Measurements from ENCODE around the gene PLCE1. TPM values are rescaled to one million over a fixed set of nuclear protein-coding genes. Genes with fewer than 3 reads are reported as not detected.
A peak's percentile ranks its signal among the peaks of the same experiment; 100 is the strongest.

Gene PLCE1
- total RNA-seq, 2 donors from 2014 or later, result 13.5 to 28.3 TPM

- TF ChIP-seq CTCF (IDR thresholded peaks at IDR 0.05), result no peak
- Histone ChIP-seq H3K27me3 (replicated peaks; ENCODE audit: insufficient read depth) (no peaks in the 10 kb centered on the region), H3K9me3 (no peaks in the 10 kb centered on the region), H3K4me3 (no peak overlapping the region), H3K27ac (no peak overlapping the region), H3K4me1 (ENCODE audit: control insufficient read depth in 1 of 2, low read depth in 2 of 2) (peaks cover 11 to 30% of the 10 kb centered on the region in 2 donors), H3K36me3 (no peaks in the 10 kb centered on the region)
- ATAC-seq (ENCODE audit: insufficient number of reproducible peaks, low FRiP score, low read depth), result no peak
- DNase-seq (ENCODE audit: low spot score), result no peak
Observed at GRCh38 chr10:94003488-94003887, 9.8 kb downstream of the PLCE1 start.

DNA sequence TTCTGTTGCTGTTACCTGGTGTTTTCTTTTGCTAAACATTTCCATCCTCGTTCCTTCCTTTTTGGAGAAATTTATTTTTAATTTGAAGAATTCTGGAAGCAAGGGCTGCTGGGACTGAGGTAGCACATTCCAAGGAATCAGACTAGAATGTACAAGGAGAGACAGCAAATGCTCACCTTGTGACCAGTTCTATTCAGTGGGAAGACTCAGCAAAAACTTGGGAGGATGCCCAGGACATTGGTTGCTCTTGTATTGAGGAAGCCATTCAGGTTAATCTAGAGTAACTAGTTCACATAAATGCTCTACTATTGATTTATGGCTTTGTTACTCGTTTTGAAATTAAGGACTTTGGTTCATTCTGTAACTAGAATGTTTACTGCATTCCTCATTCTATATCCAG lies 11.3 kb downstream of the PLCE1 start:
- ATAC-seq (ENCODE audit: insufficient number of reproducible peaks, low FRiP score, low read depth) (no peak), DNase-seq (ENCODE audit: low spot score) (no peak)
- Histone ChIP-seq H3K27me3 (replicated peaks; ENCODE audit: insufficient read depth) (no peaks in the 10 kb centered on the region), H3K4me3 (no peak overlapping the region), H3K4me1 (ENCODE audit: control insufficient read depth in 1 of 2, low read depth in 2 of 2) (peaks cover 7 to 16% of the 10 kb centered on the region in 2 donors), H3K9me3 (no peaks in the 10 kb centered on the region), H3K36me3 (no peaks in the 10 kb centered on the region), H3K27ac (no peak overlapping the region)
- no peak for TF ChIP-seq CTCF (IDR thresholded peaks at IDR 0.05)

DNA sequence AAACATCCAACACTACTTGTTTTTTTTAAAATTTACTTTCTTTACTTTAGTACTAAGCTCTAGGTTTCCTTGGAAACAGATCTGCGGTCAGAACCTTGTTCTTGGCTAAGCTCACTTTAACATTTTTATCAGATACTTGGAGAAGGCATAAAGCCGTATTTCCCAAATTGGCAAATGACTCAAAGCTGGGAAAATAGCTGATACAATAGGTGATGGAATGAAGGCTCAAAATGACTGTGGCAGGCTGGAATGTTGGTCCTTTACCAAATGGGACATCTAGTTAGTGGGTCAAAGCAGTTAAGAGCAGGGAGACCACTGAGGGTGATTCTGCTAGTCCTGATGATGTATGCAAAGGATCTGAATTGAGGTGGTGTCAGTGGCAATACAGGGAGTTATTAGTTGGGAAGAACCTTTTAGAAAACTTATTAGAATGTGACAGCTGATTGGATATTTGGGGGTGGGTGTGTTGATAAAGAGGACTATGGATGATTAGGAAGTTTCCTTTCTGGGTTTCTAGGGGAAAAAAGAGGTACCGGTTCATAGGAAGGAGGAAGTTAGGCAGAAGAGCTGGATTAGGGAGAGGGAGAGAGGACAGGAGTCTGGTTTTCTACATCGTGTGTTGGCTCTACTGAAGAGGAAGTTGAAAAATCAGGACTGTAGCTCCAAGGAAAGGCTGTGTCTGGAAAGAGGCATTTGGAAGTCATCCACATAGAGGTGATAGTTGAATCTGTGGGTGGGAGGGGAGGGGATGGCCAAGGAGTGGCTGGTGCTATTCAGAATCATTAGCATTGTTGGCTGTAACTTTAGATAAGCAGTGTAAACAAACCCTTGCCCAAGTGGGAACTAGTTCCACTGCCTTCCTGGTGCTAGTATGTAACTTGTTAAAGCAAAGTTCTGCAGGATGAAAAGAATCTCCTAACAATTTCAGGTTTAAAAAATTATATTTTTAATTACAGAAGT lies 13.1 kb downstream of the PLCE1 start:
- H3K9me3 ChIP-seq, result no peaks in the 10 kb centered on the region
- peaks cover 4 to 15% of the 10 kb centered on the region in 2 donors for H3K4me1 ChIP-seq (ENCODE audit: control insufficient read depth in 1 of 2, low read depth in 2 of 2)
- peak overlapping the region; percentile 25 to 49 for H3K27ac ChIP-seq
- DNase-seq (ENCODE audit: low spot score) (no peak), ATAC-seq (ENCODE audit: insufficient number of reproducible peaks, low FRiP score, low read depth) (no peak)
- H3K27me3 ChIP-seq (replicated peaks; ENCODE audit: insufficient read depth), result no peaks in the 10 kb centered on the region
- H3K36me3 ChIP-seq, result no peaks in the 10 kb centered on the region
- peak overlapping the region; percentile 32 for H3K4me3 ChIP-seq
- no peak for TF ChIP-seq CTCF (IDR thresholded peaks at IDR 0.05)

DNA sequence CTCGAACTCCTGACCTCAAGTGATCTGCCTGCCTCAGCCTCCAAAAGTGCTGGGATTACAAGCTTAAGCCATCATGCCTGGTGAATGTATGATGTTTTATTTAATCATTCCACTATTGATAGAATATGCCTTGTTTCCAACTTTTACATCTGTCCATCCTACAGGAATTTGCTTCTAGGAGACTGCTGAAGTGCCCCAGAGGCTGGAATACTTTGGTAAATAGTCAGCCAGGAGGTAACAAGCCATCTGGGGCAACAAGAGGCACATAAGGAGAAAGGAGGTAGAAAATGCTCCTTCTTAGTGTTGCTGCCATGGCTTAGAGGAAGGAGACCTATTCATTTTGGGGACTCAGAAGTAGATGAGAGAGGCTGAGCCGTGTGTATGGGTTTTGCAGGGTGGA lies 14.8 kb downstream of the PLCE1 start:
- Histone ChIP-seq H3K4me1 (ENCODE audit: control insufficient read depth in 1 of 2, low read depth in 2 of 2) (peaks cover 4 to 15% of the 10 kb centered on the region in 2 donors), H3K4me3 (no peak overlapping the region), H3K27ac (no peak overlapping the region), H3K36me3 (no peaks in the 10 kb centered on the region), H3K9me3 (no peaks in the 10 kb centered on the region), H3K27me3 (replicated peaks; ENCODE audit: insufficient read depth) (no peaks in the 10 kb centered on the region)
- DNase-seq (ENCODE audit: low spot score), result no peak
- TF ChIP-seq CTCF (IDR thresholded peaks at IDR 0.05), result no peak
- no peak for ATAC-seq (ENCODE audit: insufficient number of reproducible peaks, low FRiP score, low read depth)

DNA sequence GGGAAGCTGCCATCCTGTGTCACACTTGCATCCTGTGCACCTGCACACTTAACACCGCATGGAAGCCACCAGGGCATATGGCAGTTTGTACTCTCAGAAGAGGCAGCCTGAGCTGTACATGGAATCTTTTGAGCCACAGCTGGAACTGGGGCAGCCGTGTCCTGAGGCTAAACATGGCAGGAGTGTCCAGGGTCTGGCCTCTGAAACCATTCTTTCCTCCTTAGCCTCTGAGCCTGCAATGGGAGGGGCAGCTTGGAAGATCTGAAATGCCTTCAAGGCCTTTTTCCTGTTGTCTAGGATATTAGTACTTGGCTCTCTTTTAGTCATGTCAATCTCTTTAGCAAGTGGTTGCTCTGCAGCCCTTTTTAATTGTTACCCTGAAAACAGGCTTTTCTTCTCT lies 16.4 kb downstream of the PLCE1 start:
- H3K27ac ChIP-seq, result no peak overlapping the region
- ATAC-seq (ENCODE audit: insufficient number of reproducible peaks, low FRiP score, low read depth) (no peak), DNase-seq (ENCODE audit: low spot score) (no peak)
- no peaks in the 10 kb centered on the region for H3K27me3 ChIP-seq (replicated peaks; ENCODE audit: insufficient read depth)
- H3K9me3 ChIP-seq, result no peaks in the 10 kb centered on the region
- peaks cover 4 to 15% of the 10 kb centered on the region in 2 donors for H3K4me1 ChIP-seq (ENCODE audit: control insufficient read depth in 1 of 2, low read depth in 2 of 2)
- no peak overlapping the region for H3K4me3 ChIP-seq
- no peak for TF ChIP-seq CTCF (IDR thresholded peaks at IDR 0.05)
- no peaks in the 10 kb centered on the region for H3K36me3 ChIP-seq
